Mammary epithelial cell (primary cell): Measurements from ENCODE around the gene IL23R.

Source experiments
- EZH2 ChIP-seq: IDR thresholded peaks from 2 replicates; pipeline ENCODE4 v1.6.1; 2012; ENCODE audit warnings: low read length, inconsistent platforms, borderline replicate concordance
- TF ChIP-seq, protein P1 (sequence below), 2 donors: IDR thresholded peaks in 1 of 2; conservative IDR thresholded peaks in 1 of 2; 2 replicates each; pipeline ENCODE4 v1.5.1; 2011 to 2012; ENCODE audit warnings: inconsistent platforms in 2 of 2, low read length in 2 of 2, mild to moderate bottlenecking in 2 of 2, control low read depth in 1 of 2, low read depth in 1 of 2; ENCODE audit not compliant: insufficient read depth in 1 of 2; ENCODE audit errors: extremely low read depth in 1 of 2

DNA sequence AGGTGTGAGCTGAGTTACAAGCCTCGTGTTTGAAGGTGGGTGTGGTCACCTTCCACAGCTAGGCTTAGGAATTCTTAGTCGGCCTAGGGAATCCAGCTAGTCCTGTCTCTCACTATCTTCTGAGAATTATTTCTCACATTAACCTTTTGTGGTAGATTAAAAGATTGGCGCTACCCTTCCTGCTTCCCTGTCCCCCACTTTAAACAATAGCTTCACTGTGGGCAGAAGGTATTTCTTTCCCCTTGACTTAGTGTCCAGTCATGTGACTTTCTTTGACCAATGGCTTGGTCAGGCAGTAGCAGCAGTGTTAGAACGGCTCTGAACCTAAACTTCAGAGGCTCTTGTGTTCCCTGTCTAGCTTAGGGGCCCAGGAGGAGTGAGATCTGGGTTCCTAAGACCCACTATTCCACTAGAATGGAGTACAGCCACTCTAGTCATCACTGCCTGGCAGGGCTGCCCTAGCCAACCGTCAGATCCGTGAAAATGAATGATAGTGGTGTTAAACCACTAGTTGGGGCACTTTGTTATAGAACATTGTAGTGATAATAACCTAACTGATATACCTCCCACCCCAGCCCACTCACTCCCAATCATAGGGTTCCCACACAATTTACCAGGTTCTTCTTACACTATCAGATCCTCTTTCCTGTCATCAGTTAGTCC, 17.6 kb upstream of the IL23R start:
- TF ChIP-seq, protein P1, sequence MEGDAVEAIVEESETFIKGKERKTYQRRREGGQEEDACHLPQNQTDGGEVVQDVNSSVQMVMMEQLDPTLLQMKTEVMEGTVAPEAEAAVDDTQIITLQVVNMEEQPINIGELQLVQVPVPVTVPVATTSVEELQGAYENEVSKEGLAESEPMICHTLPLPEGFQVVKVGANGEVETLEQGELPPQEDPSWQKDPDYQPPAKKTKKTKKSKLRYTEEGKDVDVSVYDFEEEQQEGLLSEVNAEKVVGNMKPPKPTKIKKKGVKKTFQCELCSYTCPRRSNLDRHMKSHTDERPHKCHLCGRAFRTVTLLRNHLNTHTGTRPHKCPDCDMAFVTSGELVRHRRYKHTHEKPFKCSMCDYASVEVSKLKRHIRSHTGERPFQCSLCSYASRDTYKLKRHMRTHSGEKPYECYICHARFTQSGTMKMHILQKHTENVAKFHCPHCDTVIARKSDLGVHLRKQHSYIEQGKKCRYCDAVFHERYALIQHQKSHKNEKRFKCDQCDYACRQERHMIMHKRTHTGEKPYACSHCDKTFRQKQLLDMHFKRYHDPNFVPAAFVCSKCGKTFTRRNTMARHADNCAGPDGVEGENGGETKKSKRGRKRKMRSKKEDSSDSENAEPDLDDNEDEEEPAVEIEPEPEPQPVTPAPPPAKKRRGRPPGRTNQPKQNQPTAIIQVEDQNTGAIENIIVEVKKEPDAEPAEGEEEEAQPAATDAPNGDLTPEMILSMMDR (conservative IDR thresholded peaks at IDR 0.05 in 1 of 2, IDR thresholded peaks at IDR 0.05 in 1 of 2; ENCODE audit: extremely low read depth in 1 of 2, insufficient read depth in 1 of 2, low read depth in 1 of 2, low read length in 2 of 2): no peak
- no peak for TF ChIP-seq EZH2
